Measurements from ENCODE around the gene NCOA7.
"Not testable (repeated sequence)": the region's sequence is repeated elsewhere in the genome, so short reads cannot be mapped to it uniquely, and the experiment has no call there.

NCOA7 gene

DNA sequence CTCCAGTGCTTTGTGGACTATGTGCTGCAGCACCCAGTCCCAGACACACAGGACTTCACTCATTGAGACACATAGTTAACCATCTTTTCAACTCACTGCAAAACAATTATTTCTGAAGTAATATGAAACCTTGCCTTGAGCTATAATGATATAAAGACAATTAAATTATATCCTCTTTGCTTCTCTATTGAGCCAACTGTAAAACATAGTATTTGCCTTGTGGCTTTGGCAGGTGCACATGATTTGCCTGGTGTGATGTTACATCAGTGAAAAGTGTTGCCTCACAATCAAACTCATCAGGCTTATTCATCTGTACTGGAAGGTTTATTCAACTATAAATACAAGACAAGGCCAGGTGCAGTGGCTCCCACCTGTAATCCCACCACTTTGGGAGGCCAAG is 80.6 kb downstream of the NCOA7 start:
- DNase-seq (ENCODE audit: low read depth): no peak

DNA sequence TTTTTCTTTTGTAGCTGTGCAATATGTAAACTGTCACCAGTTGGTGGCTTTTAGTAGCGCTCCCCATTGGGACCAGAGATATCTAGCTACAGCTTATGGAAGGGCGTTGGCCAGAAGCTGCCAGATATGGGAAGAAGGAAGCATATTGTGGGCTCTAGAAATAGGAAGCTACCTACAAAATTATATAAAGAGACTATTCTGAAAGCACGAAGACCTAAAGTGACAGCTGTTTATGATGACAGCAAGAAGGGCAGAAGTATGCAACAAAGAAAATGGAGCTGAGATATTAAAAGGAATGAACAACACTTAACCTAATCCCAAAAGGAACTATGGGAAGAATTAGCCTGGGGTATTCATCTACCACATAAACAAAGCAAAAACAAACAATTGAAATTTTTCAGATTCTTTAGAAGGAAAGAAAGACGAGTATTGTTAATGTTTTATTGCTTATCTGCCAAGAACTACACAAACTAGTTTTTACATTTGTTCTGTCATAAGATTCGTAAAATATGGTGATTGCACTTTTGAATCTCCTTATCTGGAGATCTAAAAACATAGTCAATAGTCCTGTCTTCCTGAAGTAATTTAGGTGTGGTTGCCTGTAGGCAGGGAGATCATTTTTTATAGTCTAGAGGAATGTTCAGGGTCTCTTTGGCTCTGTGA is 81.6 kb downstream of the NCOA7 start:
- DNase-seq (ENCODE audit: low read depth): no peak

DNA sequence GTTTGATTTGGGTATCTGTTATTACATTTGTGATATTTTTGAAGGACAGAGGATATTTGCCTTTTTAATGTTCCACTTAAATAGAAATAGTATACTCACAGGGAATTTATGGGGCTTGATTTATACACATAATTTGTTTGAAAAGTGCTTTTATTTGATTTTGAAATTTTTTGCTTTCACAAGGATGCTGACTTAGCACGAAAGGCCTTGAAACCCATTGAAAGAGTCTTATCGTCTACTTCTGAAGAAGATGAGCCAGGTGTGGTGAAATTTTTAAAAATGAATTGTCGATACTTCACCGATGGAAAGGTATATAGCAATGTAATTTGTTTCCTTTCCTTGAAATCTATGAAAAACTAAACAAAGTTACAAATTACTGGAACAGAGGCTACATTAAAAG is 91.5 kb downstream of the NCOA7 start:
- DNase-seq (ENCODE audit: low read depth): no peak

DNA sequence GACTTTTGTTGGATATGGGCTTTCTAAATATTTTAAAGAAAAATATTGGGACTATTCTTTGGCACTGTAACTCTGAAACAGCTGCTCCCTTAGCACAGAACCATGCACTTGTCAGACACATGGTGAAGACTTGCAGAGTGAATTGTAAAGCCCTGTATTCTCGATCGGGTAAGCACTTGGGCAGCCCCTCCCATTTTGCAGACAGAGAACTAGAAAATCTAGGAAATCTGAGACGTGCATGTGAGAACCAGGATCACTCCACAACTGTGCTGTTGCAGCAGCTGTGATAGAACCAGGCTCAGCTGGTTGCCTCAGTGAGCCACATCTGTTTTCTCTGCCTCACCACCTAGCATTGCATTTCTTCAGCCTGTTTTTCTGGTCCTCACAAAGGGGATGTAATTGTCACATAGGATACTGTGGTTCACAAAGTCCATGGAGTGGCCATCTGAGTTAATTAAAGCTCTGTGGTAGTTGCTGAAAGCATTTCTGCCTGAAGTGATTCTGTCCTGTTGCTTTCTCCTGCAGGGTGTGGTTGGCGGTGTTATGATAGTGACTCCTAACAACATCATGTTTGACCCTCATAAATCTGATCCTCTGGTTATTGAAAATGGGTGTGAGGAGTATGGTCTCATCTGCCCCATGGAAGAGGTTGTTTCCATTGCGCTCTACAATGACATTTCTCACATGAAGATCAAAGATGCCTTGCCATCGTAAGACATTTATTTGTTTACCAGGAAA is 94.0 kb downstream of the NCOA7 start:
- no peak for DNase-seq (ENCODE audit: low read depth)

DNA sequence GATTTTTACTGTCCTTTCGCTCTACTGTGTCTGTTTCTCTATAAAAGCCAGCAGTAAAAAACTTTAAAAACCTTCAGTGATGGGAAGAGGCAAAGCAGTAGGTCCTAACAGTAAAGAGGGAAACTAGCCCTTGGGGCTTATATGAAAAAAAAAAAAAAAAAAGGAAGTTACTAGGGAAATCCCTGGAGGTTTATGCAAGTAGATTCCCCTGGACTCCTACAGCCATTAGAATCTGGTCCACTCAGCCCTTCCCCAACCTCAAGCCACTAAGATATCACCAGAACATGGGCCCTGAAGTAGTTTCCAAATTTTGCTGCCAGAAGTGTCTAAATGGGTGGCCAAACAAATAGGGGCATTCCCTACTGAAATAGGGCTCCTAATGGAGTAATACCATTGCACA is 95.3 kb downstream of the NCOA7 start:
- no peak for DNase-seq (ENCODE audit: low read depth)

DNA sequence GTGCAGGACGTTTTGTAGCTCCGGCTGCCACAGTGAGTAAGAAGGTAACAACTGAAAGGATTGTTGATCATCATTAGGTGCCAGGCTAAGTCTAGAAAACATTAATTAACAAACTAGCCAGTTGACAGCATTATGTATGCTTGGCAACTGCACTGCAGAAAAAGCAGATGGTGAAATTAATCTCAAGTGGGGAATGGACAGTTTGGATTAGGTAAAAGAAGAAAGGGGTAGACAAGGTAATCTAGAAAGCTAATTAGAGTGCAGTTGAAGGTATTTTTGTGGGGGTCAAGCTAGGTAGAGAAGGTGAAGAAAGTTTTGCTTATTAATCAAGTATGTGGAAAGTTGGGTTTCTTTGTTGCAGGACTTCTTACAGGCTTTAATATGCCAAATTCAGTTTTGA is 96.2 kb downstream of the NCOA7 start:
- DNase-seq (ENCODE audit: low read depth): no peak

DNA sequence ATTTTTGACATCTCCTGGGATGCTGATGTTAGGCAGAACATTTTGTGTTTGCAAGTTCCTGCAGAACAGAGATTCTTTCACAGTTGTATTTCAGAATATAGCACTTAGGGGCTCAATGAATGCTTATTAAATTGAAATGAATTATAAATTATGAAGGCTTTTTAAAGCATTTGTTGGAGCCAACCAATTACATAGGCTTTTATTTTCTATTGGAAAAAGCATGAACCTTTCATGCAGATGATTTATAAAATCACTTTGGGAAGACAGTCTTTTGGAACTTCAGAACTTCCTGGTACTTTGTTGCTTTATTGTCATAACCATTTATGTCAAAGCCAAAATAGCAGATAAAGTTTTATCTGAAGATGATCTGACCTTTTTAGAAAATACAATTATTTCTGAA is 96.6 kb downstream of the NCOA7 start:
- no peak for DNase-seq (ENCODE audit: low read depth)

DNA sequence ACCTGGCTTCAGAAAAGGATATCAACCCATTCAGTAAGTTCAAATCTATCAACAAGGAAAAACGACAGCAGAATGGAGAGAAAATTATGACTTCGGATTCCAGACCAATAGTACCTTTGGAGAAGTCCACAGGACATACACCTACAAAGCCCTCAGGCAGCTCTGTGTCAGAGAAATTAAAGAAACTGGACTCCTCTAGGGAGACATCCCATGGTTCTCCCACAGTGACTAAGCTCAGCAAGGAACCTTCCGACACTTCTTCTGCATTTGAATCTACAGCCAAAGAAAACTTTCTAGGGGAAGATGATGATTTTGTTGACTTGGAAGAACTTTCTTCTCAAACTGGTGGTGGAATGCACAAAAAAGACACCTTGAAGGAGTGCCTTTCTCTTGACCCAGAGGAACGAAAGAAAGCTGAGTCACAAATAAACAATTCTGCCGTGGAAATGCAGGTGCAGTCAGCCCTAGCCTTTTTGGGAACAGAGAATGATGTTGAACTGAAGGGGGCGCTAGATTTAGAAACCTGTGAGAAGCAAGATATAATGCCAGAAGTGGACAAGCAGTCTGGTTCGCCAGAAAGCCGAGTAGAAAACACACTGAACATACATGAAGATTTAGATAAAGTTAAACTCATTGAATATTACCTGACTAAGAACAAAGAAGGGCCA is 98.4 kb downstream of the NCOA7 start:
- DNase-seq (ENCODE audit: low read depth): no peak

DNA sequence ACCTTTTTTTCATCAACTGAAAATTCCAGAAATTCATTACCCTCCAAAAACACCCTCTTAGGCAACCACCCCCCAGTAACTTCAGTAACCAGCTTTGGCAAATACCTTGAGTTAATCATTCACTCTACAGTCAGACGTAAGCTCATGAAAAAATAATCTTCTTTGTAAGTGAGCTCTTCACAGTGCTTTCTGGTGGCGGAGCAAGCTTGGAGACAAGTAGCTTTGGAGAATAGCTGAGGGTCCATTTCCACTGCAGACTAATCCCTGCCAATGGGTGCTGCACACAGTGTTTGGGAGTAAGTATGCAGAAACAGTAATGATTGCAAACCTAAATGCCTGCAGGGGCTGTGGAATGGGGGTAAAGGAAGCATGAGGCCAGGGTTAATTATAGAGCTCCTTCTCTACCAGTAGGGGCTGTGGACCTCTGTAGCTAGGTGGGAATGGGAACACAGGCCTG is 109.0 kb downstream of the NCOA7 start:
- DNase-seq (ENCODE audit: low read depth): no peak

DNA sequence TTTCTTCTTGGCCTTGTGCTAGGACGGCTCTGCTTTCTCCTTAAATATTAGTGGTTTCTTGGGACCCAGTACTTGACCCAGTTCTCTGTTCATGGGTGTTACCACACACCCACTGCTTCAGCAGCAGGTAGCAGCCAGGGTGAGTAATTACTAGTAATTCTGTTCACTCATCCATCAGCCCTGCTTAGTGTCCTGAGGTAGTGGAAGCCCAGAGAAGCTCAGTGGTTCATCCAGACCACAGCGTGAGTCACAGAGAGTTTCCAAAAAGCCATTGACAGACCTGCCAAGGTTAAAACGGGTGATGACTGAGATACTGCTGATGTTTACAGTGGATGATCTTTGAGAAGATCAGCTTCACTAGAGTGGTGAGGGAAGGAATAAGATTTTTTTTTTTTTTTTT is 114.1 kb downstream of the NCOA7 start:
- DNase-seq (ENCODE audit: low read depth): peak; percentile 14

DNA sequence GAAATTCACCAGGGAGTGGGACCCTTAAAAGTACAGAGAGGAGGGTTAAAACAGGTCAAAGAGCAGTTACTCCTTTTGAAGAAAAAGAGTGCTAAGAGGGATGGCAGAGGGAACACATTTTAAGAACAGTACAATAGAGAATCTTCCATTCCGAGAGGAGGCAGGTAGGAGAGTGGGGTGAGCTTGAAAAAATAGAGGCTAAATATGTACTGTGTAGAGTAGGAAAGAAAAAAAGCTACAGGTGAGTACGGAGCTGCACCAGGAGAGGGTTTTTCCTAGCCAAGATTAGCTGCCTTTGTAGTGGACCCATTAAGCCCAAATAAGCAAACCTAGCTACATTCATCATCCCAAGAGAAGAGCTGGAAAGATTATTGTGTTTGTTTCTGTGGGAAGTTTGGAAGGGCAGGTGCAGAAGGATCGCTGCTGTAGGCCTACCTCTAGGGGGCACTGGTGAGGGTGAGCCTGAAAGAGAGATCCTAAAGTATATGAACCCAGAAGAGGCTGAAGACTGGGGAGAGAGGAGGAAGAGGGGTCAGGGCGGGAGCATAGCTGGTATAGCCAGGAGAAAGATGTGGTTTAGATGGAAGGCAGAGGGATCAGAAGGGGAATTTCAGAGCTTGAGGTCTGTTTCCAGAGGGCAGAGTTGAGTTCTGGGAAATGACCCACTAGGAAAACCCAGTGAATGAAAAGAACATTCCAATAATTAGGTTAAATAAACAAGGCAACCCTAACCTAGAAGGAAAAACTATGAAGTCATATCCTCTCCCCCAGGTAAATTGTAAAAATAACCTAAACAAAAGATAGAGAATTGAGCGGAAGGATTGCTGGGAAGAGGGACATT is 115.6 kb downstream of the NCOA7 start:
- peak; percentile 39 for DNase-seq (ENCODE audit: low read depth)

DNA sequence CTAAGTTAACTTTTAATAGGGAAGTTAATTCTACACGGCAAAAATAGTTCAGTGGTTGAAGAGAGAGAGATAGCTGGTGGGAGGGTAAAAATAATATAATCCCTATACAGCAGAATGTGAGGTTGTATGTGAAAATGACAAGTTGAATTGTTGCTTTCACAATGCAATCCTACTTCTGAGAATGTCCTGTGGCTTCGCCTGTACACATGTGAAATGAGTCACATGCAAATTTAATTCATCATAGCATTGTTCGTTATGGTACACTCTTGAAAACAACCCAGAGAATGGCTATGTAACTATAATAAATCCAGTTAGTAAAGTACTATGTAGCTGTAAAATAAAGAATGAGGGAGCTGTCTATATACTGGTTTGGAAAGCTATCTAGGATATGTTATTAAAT is 119.8 kb downstream of the NCOA7 start:
- DNase-seq (ENCODE audit: low read depth): no peak

DNA sequence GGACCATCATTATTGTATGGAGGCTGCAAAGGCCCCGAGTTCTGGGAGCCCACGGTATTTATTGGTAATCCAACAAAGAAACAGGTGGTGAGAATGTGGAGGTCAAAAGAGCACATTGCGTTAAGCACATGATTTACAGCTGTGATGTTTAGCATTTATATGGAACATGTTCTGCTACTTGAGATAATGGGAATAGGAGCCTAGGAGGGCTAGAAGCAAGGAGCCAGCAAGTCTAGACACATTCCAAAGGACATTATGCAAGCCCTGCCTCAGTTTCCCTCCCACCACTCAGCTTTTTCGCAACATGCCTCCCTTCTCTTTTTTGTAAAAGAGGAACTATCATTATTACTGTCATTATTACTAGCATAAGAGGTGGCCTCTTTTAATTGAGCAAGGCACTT is 120.3 kb downstream of the NCOA7 start:
- DNase-seq (ENCODE audit: low read depth): not testable (repeated sequence)

DNA sequence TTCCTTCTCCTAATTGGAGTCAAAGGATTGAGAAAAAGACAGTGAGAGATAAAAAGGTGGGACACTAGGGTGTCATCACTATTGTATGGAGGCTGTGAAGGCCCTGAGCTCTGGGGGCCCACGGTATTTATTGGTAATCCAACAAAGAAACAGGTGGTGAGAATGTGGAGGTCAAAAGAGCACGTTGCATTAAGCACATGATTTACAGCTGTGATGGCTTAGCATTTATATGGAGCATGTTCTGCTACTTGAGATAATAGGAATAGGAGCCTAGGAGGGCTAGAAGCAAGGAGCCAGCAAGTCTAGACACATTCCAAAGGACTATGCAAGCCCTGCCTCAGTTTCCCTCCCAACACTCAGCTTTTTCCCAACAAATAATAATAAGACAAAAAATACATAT is 121.7 kb downstream of the NCOA7 start:
- not testable (repeated sequence) for DNase-seq (ENCODE audit: low read depth)

DNA sequence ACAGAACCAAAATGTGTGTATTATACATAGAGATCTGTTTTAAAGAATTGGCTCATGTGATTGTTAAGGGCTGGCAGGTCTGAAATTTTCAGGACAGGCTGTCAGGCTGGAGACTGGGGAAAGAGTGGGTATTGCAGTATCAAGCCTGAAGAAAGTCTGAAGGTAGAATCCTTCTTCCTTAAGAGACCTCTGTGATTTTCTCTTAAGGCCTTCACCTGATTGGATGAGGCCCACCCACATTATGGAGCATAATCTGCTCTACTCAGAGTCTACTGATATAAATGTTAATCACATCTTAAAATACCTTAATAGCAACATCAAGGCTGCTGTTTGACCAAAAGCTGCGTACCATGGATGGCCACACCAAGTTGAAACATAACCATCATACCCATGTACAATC is 122.4 kb downstream of the NCOA7 start:
- DNase-seq (ENCODE audit: low read depth): no peak

DNA sequence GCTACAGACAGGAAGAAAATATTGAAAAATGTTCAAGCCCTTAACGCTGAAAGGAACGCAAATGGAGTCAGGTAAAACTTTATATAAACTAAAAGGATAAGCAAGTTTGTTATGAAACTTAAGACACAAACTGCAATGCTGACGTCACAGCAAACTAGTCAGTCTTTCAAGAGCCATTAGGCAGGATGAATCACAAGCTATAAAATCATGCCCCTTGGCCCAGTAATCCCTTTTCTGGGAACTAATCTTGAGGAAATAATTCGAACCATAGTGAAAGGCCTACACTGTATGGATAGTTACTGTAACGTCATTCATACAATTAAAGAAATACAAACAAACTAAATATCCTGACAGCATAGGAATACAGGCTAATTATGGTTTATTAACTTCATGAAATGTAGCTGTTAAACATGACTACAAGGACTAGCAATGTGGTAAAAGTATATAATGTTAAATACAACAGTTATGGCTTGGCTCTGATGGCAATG is 123.1 kb downstream of the NCOA7 start:
- DNase-seq (ENCODE audit: low read depth): no peak

DNA sequence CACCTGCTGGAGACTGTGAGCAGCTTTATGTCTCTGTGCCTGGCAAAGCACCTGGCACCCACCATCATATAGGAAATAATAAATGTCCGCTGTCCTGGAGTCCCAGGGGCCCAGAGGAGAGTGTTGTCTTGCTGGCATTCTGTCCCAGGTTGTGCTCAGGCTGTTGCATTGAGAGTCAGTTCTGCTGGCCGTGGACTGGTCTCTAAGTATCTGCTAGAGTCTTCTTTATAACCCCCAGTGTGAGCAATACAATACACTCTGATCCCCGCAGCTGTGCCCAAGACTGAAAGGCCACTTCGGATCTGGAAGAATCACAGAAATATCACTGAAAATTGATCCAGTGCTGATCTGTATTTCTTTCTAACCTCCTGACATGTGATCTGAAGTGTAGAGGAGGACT is 127.5 kb downstream of the NCOA7 start:
- DNase-seq (ENCODE audit: low read depth): no peak

DNA sequence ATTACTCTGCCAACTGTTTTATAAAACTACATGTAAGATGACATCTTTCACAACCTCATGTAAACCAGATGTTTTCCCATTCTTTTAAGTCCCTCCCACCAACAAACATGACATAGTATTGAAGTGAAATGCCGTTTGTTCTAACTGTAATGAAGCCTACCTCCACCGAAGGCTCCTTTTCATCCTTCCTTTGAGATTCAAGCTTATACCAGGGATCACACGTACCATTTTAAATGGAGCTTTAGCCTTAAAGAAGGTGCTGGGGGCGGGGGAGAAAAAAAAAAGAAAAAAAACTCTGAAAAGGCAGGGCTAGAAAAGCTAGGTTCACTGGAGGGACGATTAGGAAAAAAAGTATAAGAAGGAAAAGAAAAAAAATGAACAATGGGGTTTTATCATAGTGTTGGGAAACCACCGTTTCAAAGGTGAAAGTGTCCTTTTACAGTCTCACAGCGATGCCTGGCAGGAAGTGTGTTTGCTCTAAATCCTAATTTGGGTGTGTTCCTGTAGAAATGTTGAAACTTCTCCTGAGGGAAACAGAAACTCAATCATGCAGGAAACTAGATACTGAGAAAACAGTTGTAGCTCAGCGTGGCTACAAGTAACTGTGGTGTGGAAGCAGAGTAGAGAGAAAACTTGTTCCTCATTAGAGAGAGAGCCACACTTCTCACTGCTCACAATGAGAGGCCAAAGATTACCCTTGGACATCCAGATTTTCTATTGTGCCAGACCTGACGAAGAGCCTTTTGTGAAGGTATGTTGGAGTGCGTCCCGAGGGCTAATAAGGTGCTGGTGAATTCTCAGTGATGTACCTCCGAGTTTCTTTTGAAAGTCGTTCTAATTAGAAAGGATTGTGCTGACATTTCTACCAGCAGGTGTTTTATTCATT is 128.2 kb downstream of the NCOA7 start:
- DNase-seq (ENCODE audit: low read depth): peak; percentile 42

DNA sequence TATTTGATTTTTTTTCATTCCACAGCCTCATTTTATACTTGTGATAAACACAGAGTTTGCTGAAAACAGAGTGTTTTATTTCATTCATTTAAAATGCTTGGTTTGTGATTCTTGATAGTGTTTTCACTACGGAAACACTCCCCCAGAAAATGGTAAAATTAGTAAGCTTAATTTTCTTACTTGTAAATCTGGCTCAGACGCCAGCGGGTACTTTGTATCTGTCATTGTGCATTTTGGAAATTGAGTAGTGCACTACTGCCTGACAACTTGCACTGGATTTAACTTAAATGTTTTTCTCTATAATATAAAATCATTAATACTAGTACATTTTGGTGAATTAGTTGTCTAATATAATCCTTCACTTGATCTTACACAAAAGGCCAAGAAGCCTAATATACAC is 128.9 kb downstream of the NCOA7 start:
- no peak for DNase-seq (ENCODE audit: low read depth)

DNA sequence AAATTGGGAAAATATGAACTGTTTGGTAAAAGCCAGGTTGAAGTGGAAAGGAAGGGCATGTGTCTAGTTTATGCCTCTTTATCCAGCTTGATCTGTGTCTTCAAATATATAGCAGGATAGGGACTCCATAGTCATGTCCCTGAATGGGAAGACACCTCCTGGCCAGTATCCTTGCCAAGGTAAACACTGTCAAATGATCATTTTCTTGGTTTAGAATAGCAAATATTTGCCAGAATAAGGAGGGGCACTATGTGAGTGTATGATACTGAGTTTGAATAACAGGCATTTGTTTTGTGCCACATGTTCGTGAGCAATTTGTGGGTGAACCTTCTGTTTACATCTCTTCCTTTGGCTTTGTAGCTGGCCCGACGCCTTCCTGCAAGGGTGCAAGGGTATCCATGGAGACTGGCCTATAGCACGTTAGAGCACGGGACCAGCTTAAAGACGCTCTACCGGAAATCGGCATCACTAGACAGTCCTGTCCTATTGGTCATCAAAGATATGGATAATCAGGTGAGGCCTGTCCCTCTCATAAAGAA is 131.6 kb downstream of the NCOA7 start:
- no peak for DNase-seq (ENCODE audit: low read depth)

DNA sequence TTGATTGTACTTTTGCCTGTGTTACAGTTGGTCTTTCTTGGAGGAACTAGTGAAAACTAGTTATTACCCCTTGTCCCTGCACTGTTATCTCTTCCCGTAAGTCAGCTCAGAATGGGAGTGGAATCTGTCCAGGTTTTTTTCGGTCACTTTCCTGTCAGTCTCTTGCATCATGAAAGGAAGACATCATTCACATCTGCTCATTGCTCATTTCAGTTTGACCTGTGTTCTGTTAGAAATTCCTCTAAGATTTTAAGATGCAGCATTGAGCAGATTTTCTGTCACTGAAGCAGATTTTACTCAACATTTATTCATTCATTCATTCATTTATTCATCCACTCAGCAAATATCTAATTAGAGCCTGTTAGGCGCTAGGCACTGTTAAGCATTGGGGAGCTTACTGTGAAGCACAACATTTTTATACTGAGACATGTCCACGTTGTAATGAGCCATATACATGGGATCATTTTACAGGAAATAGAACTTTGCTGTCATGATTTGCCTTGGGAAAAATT is 132.7 kb downstream of the NCOA7 start:
- DNase-seq (ENCODE audit: low read depth): no peak

Data from stimulated activated CD4-positive, alpha-beta T cell treated with anti-CD3 and anti-CD28 coated beads, Interleukin-2, amount 100 ng/mL, for 4 hours (primary cell).